GM12874 (cell line): ENCODE results near the gene MAGEC3.

ENCODE experiments used
- CTCF ChIP-seq: IDR thresholded peaks from 2 replicates; pipeline ENCODE4 v1.5.1; 2011; ENCODE audit warnings: low read depth, mild to moderate bottlenecking, control low read depth, low read length, moderate library complexity; ENCODE audit not compliant: insufficient read depth

Gene MAGEC3

GRCh38 chrX:141924293-141924692 lies 86.2 kb downstream of the MAGEC3 start:
- TF ChIP-seq CTCF: no peak

- no peak for TF ChIP-seq CTCF
Observed at GRCh38 chrX:141928432-141928831, 90.3 kb downstream of the MAGEC3 start.

GRCh38 chrX:141934059-141934641 lies 96.0 kb downstream of the MAGEC3 start:
- TF ChIP-seq CTCF: no peak

GRCh38 chrX:141935645-141936044 lies 97.5 kb downstream of the MAGEC3 start:
- no peak for TF ChIP-seq CTCF

- no peak for TF ChIP-seq CTCF
Observed at GRCh38 chrX:141936080-141936479, 98.0 kb downstream of the MAGEC3 start.

- TF ChIP-seq CTCF: no peak
Observed at GRCh38 chrX:141941234-141941633, 103.1 kb downstream of the MAGEC3 start.

GRCh38 chrX:141945426-141945825 lies 107.3 kb downstream of the MAGEC3 start:
- TF ChIP-seq CTCF: no peak
